NB4 (cell line): ENCODE data around the gene SEMA5A.

Source experiments
- MYC ChIP-seq: IDR thresholded peaks from 2 replicates; pipeline ENCODE4 v1.6.1; 2011; ENCODE audit warnings: low read depth, low read length
- POLR2A ChIP-seq: IDR thresholded peaks from 2 replicates; pipeline ENCODE4 v1.6.1; 2011; ENCODE audit warnings: mild to moderate bottlenecking; ENCODE audit not compliant: insufficient read length; ENCODE audit errors: extremely low read depth
- TF ChIP-seq, protein P1 (sequence below): IDR thresholded peaks from one replicate; pipeline ENCODE4 v1.5.1; 2012; ENCODE audit warnings: low read depth, low read length
- TF ChIP-seq, protein P2 (sequence below): IDR thresholded peaks from 2 replicates; pipeline ENCODE4 v1.6.1; 2011; ENCODE audit warnings: low read depth, low read length

DNA sequence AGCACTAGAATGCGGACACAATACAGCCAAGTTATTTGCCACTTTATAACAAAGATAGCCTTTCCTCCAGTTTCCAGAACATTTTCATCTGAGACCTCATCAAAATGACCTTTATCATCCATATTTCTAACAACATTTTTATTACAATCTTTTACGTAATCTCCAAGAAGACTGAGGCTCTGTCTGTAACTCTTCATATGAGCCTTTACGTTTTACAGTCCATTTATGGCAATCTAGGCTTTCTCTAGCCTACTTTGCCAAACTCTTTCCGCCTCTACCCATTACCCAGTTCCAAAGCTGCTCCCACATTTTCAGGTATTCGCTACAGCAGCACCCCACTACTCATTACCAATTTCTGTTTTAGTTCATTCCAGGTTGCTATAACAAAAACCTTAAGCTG, 8.2 kb upstream of the SEMA5A start:
- no peak for TF ChIP-seq POLR2A
- TF ChIP-seq, protein P1, sequence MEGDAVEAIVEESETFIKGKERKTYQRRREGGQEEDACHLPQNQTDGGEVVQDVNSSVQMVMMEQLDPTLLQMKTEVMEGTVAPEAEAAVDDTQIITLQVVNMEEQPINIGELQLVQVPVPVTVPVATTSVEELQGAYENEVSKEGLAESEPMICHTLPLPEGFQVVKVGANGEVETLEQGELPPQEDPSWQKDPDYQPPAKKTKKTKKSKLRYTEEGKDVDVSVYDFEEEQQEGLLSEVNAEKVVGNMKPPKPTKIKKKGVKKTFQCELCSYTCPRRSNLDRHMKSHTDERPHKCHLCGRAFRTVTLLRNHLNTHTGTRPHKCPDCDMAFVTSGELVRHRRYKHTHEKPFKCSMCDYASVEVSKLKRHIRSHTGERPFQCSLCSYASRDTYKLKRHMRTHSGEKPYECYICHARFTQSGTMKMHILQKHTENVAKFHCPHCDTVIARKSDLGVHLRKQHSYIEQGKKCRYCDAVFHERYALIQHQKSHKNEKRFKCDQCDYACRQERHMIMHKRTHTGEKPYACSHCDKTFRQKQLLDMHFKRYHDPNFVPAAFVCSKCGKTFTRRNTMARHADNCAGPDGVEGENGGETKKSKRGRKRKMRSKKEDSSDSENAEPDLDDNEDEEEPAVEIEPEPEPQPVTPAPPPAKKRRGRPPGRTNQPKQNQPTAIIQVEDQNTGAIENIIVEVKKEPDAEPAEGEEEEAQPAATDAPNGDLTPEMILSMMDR: no peak
- TF ChIP-seq, protein P2, sequence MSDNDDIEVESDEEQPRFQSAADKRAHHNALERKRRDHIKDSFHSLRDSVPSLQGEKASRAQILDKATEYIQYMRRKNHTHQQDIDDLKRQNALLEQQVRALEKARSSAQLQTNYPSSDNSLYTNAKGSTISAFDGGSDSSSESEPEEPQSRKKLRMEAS: no peak
- TF ChIP-seq MYC: no peak
